Activated naive CD4-positive, alpha-beta T cell treated with anti-CD3 and anti-CD28 coated beads, Interleukin-2, amount 10 ng/mL, durations not matched to agents 7 days and 5 days (primary cell): ENCODE results near the gene LCP2.

ENCODE experiments used
- CTCF ChIA-PET: fragments of 350-600 bp; sonication (Branson Sonifier 250); formaldehyde crosslinking; loops from one replicate; lab custom pipeline; 2021; ENCODE audit warnings: antibody characterized with exemption; lab: Charles Lee
- DNase-seq: peaks from one replicate; pipeline ENCODE4 v3.0.0-alpha.2; 2020
- H3K27ac Mint-ChIP-seq: one replicate; pipeline ENCODE4 v1.8.0; 2021; ENCODE audit warnings: mild to moderate bottlenecking, moderate library complexity, mixed read lengths
- H3K27me3 Mint-ChIP-seq: one replicate; pipeline ENCODE4 v1.8.0; 2021; ENCODE audit warnings: mild to moderate bottlenecking, mixed read lengths
- H3K36me3 Mint-ChIP-seq: one replicate; pipeline ENCODE4 v1.8.0; 2021; ENCODE audit warnings: mixed read lengths
- H3K4me1 Mint-ChIP-seq: one replicate; pipeline ENCODE4 v1.8.0; 2021; ENCODE audit warnings: mixed read lengths
- H3K4me3 Mint-ChIP-seq: one replicate; pipeline ENCODE4 v1.8.0; 2021; ENCODE audit warnings: mild to moderate bottlenecking, moderate library complexity, mixed read lengths
- H3K9me3 Mint-ChIP-seq: one replicate; pipeline ENCODE4 v1.8.0; 2021; ENCODE audit warnings: mixed read lengths

LCP2 gene

GRCh38 chr5:170333161-170333910, 35.8 kb upstream of the LCP2 start:
- H3K27me3 Mint-ChIP-seq: peaks cover 5% of the 10 kb centered on the region
- H3K4me3 Mint-ChIP-seq: peak overlapping the region; percentile 60
- H3K9me3 Mint-ChIP-seq: no peaks in the 10 kb centered on the region
- CTCF ChIA-PET: interaction anchor here (0.6 to 5.6 kb wide), 12 partner anchors 14 to 107 kb away, joined by 3 to 103 read pairs (median 12); partner anchors contain the start of gene LCP2
- DNase-seq: peak; percentile 73
- peak overlapping the region; percentile 89 for H3K27ac Mint-ChIP-seq
- peaks cover 28% of the 10 kb centered on the region for H3K4me1 Mint-ChIP-seq
- H3K36me3 Mint-ChIP-seq: peaks cover 2% of the 10 kb centered on the region

DNA sequence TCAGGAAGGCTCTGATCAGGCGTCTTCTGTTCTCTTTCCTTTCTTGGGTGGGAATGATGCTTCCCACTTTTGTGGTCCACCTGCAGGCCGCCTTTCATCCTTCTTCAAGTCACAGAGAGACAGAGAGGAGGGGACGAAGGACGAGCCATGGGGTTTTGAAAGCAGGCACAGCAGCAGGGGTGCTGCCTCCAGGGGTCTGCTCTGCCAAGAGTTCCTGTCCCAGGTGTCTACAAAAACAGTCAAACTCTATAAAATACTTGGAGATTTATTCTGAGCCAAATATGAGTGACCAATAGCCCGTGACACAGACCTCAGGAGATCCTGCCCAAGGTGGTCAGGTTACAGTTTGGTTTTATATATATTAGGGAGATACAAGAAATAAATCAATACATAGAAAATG, 34.5 kb upstream of the LCP2 start:
- H3K36me3 Mint-ChIP-seq: peaks cover 2% of the 10 kb centered on the region
- peak overlapping the region; percentile 89 for H3K27ac Mint-ChIP-seq
- no peak overlapping the region for H3K4me3 Mint-ChIP-seq
- peaks cover 5% of the 10 kb centered on the region for H3K27me3 Mint-ChIP-seq
- CTCF ChIA-PET: interaction anchor here (1.1 to 5.6 kb wide), 7 partner anchors 13 to 105 kb away, joined by 3 to 103 read pairs (median 16); partner anchors contain the start of gene LCP2
- H3K4me1 Mint-ChIP-seq: peaks cover 17% of the 10 kb centered on the region
- DNase-seq: no peak
- H3K9me3 Mint-ChIP-seq: no peaks in the 10 kb centered on the region

- DNase-seq: peak; percentile 52
- Mint-ChIP-seq H3K36me3 (peaks cover 2% of the 10 kb centered on the region), H3K27ac (no peak overlapping the region), H3K9me3 (no peaks in the 10 kb centered on the region), H3K27me3 (peaks cover 5% of the 10 kb centered on the region), H3K4me1 (peaks cover 3% of the 10 kb centered on the region), H3K4me3 (no peak overlapping the region)
- CTCF ChIA-PET: interaction anchor here (0.7 to 5.6 kb wide), 12 partner anchors 9 to 104 kb away, joined by 3 to 103 read pairs (median 6); partner anchors contain the start of gene LCP2
These were observed 33.0 kb upstream of the LCP2 start for GRCh38 chr5:170330568-170331054.

DNA sequence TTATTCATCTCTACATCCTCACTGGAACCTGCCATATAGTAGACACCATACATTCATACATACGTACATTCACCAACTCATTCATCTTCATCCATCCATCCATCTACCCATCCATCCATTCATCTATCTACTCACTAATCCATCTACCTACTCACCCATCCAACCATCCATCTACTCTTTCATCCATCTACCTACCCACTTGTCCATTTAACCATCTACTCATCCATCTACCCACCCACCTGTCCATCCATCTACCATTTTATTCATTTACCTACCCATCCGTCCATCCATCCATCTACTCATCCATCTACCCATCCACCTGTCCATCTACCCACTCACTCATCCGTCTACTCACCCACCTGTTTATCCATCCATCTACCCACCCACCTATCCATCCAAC, 31.9 kb upstream of the LCP2 start:
- CTCF ChIA-PET: interaction anchor here (1.4 kb wide), 1 partner anchor 16 kb away, joined by 5 read pairs; no protein-coding TSS in a partner anchor
- H3K36me3 Mint-ChIP-seq: no peaks in the 10 kb centered on the region
- no peak overlapping the region for H3K4me3 Mint-ChIP-seq
- no peak for DNase-seq
- no peaks in the 10 kb centered on the region for H3K4me1 Mint-ChIP-seq
- no peak overlapping the region for H3K27ac Mint-ChIP-seq
- H3K27me3 Mint-ChIP-seq: peaks cover 5% of the 10 kb centered on the region
- H3K9me3 Mint-ChIP-seq: no peaks in the 10 kb centered on the region

- CTCF ChIA-PET: interaction anchor here (0.9 to 1.4 kb wide), 2 partner anchors 11 to 14 kb away, joined by 3 to 5 read pairs; no protein-coding TSS in a partner anchor
- Mint-ChIP-seq H3K4me3 (no peak overlapping the region), H3K27ac (no peak overlapping the region), H3K36me3 (no peaks in the 10 kb centered on the region), H3K9me3 (no peaks in the 10 kb centered on the region), H3K27me3 (peaks cover 5% of the 10 kb centered on the region), H3K4me1 (no peaks in the 10 kb centered on the region)
- DNase-seq: no peak
These were observed 30.3 kb upstream of the LCP2 start for GRCh38 chr5:170327829-170328228.

DNA sequence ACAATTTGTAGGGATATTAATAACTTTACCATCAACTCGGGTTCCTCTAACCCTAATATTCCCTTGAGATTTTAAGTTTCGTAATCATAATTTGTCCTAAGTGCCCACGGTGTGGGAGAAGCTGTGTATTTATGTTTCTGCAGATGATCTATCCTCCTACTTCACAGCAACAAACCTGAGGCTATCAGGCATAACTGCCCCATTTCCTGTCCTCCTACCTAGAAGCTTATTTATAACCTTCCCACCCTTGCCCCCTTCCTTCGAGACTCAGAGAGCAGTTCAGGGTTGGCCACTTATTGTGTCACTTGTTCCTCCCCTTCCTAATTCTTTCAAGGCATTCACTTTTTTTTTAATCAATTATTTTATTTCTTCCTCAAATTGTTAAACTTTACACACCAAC, 29.6 kb upstream of the LCP2 start:
- H3K4me3 Mint-ChIP-seq: no peak overlapping the region
- no peaks in the 10 kb centered on the region for H3K4me1 Mint-ChIP-seq
- no peaks in the 10 kb centered on the region for H3K36me3 Mint-ChIP-seq
- H3K9me3 Mint-ChIP-seq: no peaks in the 10 kb centered on the region
- H3K27ac Mint-ChIP-seq: no peak overlapping the region
- peaks cover 5% of the 10 kb centered on the region for H3K27me3 Mint-ChIP-seq
- CTCF ChIA-PET: no interaction called here
- no peak for DNase-seq

DNA sequence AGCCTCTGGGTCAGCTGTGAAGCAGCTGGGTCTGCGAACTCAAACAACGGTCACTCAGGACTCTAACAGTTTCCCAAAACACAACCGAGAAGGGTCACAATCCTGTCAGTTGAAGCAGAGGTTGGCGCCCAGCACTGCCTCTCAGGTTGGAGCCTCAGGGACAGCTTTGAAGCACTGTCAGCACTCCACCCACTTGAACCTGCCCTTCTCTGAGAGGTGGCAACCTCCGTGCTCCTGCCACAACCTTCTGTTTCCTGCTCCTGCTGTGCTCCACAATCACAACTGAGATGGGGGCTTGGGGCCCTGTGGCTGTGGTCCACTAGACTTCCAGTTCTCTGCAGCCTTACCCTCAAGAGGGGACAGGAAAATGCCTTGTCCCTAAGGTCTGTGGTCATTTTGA, 21.7 kb upstream of the LCP2 start:
- peaks cover 17% of the 10 kb centered on the region for H3K4me1 Mint-ChIP-seq
- peaks cover 24% of the 10 kb centered on the region for H3K27me3 Mint-ChIP-seq
- H3K36me3 Mint-ChIP-seq: peaks cover 1% of the 10 kb centered on the region
- no peak for DNase-seq
- no peak overlapping the region for H3K27ac Mint-ChIP-seq
- no peak overlapping the region for H3K4me3 Mint-ChIP-seq
- CTCF ChIA-PET: interaction anchor here (0.7 to 3.1 kb wide), 2 partner anchors 12 to 14 kb away, joined by 3 to 11 read pairs; no protein-coding TSS in a partner anchor
- H3K9me3 Mint-ChIP-seq: no peaks in the 10 kb centered on the region

- Mint-ChIP-seq H3K9me3 (no peaks in the 10 kb centered on the region), H3K4me3 (no peak overlapping the region), H3K4me1 (peaks cover 34% of the 10 kb centered on the region), H3K36me3 (peaks cover 1% of the 10 kb centered on the region), H3K27ac (no peak overlapping the region), H3K27me3 (peaks cover 24% of the 10 kb centered on the region)
- CTCF ChIA-PET: interaction anchor here (3.1 kb wide), 1 partner anchor 14 kb away, joined by 11 read pairs; no protein-coding TSS in a partner anchor
- no peak for DNase-seq
These were observed 19.9 kb upstream of the LCP2 start for GRCh38 chr5:170317499-170317898.

DNA sequence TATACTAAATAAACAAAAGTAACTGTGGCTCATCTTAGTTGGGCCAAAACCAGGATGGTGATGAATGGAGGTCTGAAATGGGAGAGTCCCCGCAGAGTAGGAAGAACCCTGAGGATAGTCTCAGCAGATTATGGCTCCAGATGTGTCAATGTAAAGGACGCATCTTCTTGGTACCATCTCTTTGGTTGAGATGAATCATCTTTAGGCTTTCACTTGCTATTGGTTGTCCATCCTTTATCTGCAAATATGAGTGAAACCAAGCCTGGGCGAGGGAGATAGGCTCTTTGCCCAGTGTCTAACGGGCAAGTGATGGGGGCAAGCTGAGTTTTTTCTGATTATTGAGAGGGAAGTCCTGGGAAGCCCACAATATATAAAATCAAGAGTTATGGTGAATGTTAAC, 19.4 kb upstream of the LCP2 start:
- CTCF ChIA-PET: interaction anchor here (3.1 kb wide), 1 partner anchor 14 kb away, joined by 11 read pairs; no protein-coding TSS in a partner anchor
- H3K4me1 Mint-ChIP-seq: peaks cover 40% of the 10 kb centered on the region
- H3K36me3 Mint-ChIP-seq: peaks cover 1% of the 10 kb centered on the region
- DNase-seq: no peak
- H3K9me3 Mint-ChIP-seq: no peaks in the 10 kb centered on the region
- H3K27ac Mint-ChIP-seq: no peak overlapping the region
- H3K27me3 Mint-ChIP-seq: peaks cover 24% of the 10 kb centered on the region
- H3K4me3 Mint-ChIP-seq: no peak overlapping the region

DNA sequence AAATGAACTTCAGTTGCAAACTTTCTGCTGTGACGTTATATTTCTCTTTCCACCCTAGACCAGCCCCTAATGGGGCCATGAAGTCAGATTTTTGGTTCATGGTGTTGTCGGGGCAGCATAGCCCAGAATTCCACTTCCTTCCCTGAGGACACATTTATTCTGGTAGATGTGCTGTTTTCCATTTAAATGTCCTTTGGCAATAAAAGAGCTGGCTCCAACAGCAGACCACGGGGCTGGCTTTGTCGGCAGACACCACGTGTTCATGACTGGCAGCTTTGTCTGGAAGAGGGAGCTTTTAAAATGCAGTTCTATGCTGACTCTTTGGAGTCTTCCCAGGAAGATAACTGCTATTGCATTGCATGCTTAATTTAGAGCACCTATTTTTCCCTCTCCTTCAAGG, 17.6 kb upstream of the LCP2 start:
- Mint-ChIP-seq H3K36me3 (no peaks in the 10 kb centered on the region), H3K4me3 (no peak overlapping the region), H3K27ac (no peak overlapping the region), H3K4me1 (peaks cover 56% of the 10 kb centered on the region), H3K27me3 (peaks cover 18% of the 10 kb centered on the region), H3K9me3 (no peaks in the 10 kb centered on the region)
- DNase-seq: no peak
- CTCF ChIA-PET: interaction anchor here (0.7 to 2.4 kb wide), 4 partner anchors 16 to 50 kb away, joined by 3 to 17 read pairs (median 8); partner anchors contain the start of gene LCP2

DNA sequence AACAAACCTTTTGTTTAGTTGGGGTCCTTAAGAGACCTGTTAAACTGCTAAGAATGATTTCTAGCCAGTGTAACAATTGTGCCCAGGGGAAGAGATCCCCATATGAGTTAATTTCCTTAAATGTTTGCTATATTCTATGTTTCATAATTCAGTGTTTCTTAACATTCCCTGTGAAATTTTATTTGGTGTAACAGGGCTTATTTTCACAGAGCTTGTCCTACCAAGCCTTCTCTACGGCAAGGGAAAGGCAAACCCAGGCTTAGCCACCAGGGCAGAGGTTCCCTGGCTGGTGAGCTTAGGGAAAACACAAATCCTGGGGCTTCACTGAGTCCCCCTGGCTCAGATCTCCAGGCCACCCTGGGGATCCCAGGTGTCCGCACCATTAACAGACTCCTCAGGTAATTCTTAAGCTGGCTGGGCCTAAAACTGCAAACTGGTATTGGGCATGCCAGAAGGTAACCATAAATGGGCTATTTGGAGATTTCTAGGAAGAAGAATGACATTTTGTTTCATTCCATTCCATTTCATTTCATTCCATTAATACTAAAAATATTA, 17.0 kb upstream of the LCP2 start:
- no peak overlapping the region for H3K4me3 Mint-ChIP-seq
- DNase-seq: no peak
- H3K36me3 Mint-ChIP-seq: no peaks in the 10 kb centered on the region
- CTCF ChIA-PET: interaction anchor here (0.7 to 2.4 kb wide), 6 partner anchors 11 to 50 kb away, joined by 3 to 17 read pairs (median 8); partner anchors contain the start of gene LCP2
- no peaks in the 10 kb centered on the region for H3K9me3 Mint-ChIP-seq
- H3K27me3 Mint-ChIP-seq: peaks cover 17% of the 10 kb centered on the region
- peaks cover 56% of the 10 kb centered on the region for H3K4me1 Mint-ChIP-seq
- no peak overlapping the region for H3K27ac Mint-ChIP-seq

GRCh38 chr5:170313816-170314215, 16.2 kb upstream of the LCP2 start:
- DNase-seq: no peak
- Mint-ChIP-seq H3K4me3 (no peak overlapping the region), H3K27me3 (peaks cover 10% of the 10 kb centered on the region), H3K27ac (peak overlapping the region; percentile 86), H3K9me3 (no peaks in the 10 kb centered on the region), H3K4me1 (peaks cover 48% of the 10 kb centered on the region), H3K36me3 (no peaks in the 10 kb centered on the region)
- CTCF ChIA-PET: interaction anchor here (0.7 to 2.4 kb wide), 11 partner anchors 10 to 47 kb away, joined by 4 to 17 read pairs (median 7); partner anchors contain the start of gene LCP2

- CTCF ChIA-PET: interaction anchor here (0.7 to 2.4 kb wide), 11 partner anchors 10 to 46 kb away, joined by 4 to 17 read pairs (median 6); no protein-coding TSS in a partner anchor
- DNase-seq: peak; percentile 63
- Mint-ChIP-seq H3K4me1 (peaks cover 47% of the 10 kb centered on the region), H3K4me3 (no peak overlapping the region), H3K27me3 (peaks cover 7% of the 10 kb centered on the region), H3K27ac (peak overlapping the region; percentile 86), H3K9me3 (no peaks in the 10 kb centered on the region), H3K36me3 (no peaks in the 10 kb centered on the region)
These were observed 15.8 kb upstream of the LCP2 start for GRCh38 chr5:170313344-170313743.

GRCh38 chr5:170312666-170313065, 15.1 kb upstream of the LCP2 start:
- CTCF ChIA-PET: interaction anchor here (1.1 to 2.3 kb wide), 5 partner anchors 9 to 46 kb away, joined by 4 to 17 read pairs (median 6); no protein-coding TSS in a partner anchor
- H3K4me1 Mint-ChIP-seq: peaks cover 44% of the 10 kb centered on the region
- peak overlapping the region; percentile 39 for H3K4me3 Mint-ChIP-seq
- DNase-seq: peak; percentile 53
- no peaks in the 10 kb centered on the region for H3K9me3 Mint-ChIP-seq
- H3K27ac Mint-ChIP-seq: peak overlapping the region; percentile 86
- no peaks in the 10 kb centered on the region for H3K36me3 Mint-ChIP-seq
- peaks cover 7% of the 10 kb centered on the region for H3K27me3 Mint-ChIP-seq
